ENCODE measurements around the gene PRPF38B.

Gene PRPF38B

DNA sequence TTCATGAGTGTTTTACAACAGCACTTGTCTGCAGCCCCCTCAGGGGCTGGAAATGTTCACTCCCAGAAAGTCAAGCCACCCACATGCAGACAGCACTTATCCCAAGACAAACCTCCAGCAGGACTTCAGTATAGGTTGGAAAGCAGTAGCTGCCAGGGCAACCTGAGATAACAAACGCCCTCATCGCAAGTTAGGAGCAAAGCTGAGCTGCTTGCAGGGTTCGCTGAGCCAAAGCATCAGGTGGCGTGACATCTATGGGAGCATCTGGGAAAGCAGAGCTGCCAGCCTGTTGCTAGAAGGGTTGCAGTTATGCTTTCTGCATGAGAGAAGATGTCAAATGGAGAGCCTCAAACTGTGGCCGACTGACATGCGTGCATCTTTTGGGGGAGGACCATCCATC is 50.1 kb downstream of the PRPF38B start:
- TF ChIP-seq, protein P1, sequence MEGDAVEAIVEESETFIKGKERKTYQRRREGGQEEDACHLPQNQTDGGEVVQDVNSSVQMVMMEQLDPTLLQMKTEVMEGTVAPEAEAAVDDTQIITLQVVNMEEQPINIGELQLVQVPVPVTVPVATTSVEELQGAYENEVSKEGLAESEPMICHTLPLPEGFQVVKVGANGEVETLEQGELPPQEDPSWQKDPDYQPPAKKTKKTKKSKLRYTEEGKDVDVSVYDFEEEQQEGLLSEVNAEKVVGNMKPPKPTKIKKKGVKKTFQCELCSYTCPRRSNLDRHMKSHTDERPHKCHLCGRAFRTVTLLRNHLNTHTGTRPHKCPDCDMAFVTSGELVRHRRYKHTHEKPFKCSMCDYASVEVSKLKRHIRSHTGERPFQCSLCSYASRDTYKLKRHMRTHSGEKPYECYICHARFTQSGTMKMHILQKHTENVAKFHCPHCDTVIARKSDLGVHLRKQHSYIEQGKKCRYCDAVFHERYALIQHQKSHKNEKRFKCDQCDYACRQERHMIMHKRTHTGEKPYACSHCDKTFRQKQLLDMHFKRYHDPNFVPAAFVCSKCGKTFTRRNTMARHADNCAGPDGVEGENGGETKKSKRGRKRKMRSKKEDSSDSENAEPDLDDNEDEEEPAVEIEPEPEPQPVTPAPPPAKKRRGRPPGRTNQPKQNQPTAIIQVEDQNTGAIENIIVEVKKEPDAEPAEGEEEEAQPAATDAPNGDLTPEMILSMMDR (IDR thresholded peaks at IDR 0.05; ENCODE audit: low read depth, low read length), result no peak
- TF ChIP-seq, protein P2, sequence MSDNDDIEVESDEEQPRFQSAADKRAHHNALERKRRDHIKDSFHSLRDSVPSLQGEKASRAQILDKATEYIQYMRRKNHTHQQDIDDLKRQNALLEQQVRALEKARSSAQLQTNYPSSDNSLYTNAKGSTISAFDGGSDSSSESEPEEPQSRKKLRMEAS (IDR thresholded peaks at IDR 0.05; ENCODE audit: low read depth, low read length), result no peak
- TF ChIP-seq MYC (IDR thresholded peaks at IDR 0.05; ENCODE audit: low read depth, low read length) (no peak), POLR2A (IDR thresholded peaks at IDR 0.05; ENCODE audit: extremely low read depth, insufficient read length) (no peak)
- no peak overlapping the region for H3K4me3 ChIP-seq (ENCODE audit: low read depth, low read length)
- no peak for DNase-seq (ENCODE audit: low read depth)

DNA sequence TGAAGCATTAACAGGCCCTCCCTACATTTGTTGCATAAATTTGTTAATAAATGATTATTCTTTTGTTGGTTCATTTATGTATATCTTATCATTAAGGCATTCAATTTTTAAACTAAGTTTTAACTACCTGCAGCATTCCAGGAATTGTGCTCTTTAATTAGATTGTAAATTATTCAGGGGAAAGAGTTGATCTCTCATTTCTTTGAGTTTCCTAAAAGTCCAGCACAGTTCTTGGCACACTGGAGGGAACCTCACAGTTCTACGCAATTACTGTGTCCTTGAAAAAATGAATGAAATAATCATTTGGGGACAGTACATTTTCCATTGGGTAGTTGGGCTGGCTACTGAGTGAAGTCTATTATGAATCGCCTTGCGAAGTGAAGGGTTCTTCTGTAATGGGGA is 53.9 kb downstream of the PRPF38B start:
- no peak for DNase-seq (ENCODE audit: low read depth)
- peak overlapping the region; percentile 13 for H3K4me3 ChIP-seq (ENCODE audit: low read depth, low read length)
- TF ChIP-seq, protein P1 (IDR thresholded peaks at IDR 0.05; ENCODE audit: low read depth, low read length), result no peak
- TF ChIP-seq MYC (IDR thresholded peaks at IDR 0.05; ENCODE audit: low read depth, low read length), result no peak
- TF ChIP-seq, protein P2 (IDR thresholded peaks at IDR 0.05; ENCODE audit: low read depth, low read length), result no peak
- TF ChIP-seq POLR2A (IDR thresholded peaks at IDR 0.05; ENCODE audit: extremely low read depth, insufficient read length), result no peak

DNA sequence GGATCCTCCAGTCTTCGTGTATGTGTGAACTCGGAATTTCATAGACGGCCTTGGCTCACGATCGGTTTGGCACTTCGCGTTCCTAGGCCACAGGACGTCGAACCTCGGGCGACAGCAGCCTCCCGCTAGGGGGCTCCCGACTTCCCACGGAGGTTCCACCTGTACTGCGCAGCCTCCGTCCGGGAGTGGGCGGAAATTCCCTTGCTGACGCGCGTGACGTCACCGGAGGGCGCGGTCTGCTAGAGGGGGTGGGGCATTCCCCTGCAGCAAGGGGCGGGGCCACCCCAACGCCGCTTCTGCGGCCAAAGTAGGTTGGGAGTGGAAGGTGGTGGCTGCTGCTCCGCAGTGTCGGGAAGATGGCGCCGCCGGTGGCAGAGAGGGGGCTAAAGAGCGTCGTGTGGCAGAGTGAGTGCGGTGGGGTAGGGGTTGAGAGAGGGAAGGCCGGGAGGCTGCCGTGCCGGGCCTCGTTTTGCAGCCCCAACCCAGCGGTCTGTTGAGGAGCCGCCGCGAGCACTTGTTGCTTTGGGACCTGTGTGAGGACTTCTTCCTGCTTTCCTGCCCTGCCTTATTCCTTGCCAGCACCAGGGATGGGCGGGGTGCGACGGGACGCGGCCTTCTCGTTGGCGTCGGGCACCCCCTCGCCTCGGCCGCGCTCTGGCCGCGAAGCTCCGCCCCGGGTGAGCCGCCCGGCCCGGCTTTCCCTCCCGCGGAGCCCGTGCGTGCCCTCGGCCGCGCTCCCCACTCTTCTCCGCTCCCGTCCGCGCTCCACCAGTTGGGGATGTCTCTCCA is 54.5 kb downstream of the PRPF38B start, which contains the start of gene STXBP3:
Gene STXBP3 (plus strand): TSS at position 293 of the 789 bp plus-strand sequence. CDS start 64 bp downstream, at position 357.
- peak; percentile 95 for TF ChIP-seq POLR2A (IDR thresholded peaks at IDR 0.05; ENCODE audit: extremely low read depth, insufficient read length)
- TF ChIP-seq, protein P2 (IDR thresholded peaks at IDR 0.05; ENCODE audit: low read depth, low read length), result peak; percentile 79
- TF ChIP-seq, protein P1 (IDR thresholded peaks at IDR 0.05; ENCODE audit: low read depth, low read length), result peak; percentile 84
- TF ChIP-seq MYC (IDR thresholded peaks at IDR 0.05; ENCODE audit: low read depth, low read length), result peak; percentile 69
- H3K4me3 ChIP-seq (ENCODE audit: low read depth, low read length), result peak within 1 kb of the TSS; percentile 82
- DNase-seq (ENCODE audit: low read depth), result peak; percentile 96

DNA sequence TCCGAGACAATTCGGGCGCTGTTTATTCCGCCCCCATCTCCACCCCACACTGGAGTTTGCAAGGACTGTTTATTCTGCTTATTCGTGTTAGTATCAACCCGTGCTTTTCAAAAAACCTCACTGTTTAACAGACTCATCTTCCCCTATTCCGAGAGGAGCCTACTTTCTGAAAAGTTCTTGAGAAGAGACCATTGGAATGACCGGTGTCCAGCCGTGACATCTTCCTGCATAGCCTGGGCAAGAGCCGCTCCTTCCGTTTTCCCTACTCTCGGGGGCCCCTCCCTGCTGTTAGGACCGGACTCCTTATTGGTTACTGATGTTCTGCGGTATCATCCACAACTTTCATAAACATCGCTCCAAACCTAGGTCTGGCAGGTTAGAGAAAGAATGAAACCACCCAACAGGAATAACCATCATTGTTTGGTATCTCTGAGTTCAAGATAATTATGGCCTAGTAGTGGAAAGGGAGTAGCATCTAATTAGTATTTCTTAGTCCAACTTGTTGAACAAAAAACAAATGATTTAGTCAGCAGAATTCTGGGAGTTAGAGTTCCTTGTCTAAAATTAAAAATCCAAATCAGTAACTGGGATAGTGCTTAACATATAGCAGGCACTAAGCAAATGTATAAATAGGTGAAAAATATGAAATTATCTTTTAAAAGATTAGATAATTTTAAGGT is 55.2 kb downstream of the PRPF38B start:
- TF ChIP-seq, protein P2 (IDR thresholded peaks at IDR 0.05; ENCODE audit: low read depth, low read length), result no peak
- TF ChIP-seq, protein P1 (IDR thresholded peaks at IDR 0.05; ENCODE audit: low read depth, low read length), result no peak
- peak; percentile 37 for TF ChIP-seq POLR2A (IDR thresholded peaks at IDR 0.05; ENCODE audit: extremely low read depth, insufficient read length)
- TF ChIP-seq MYC (IDR thresholded peaks at IDR 0.05; ENCODE audit: low read depth, low read length), result no peak
- peak overlapping the region; percentile 82 for H3K4me3 ChIP-seq (ENCODE audit: low read depth, low read length)
- DNase-seq (ENCODE audit: low read depth), result peak; percentile 82

DNA sequence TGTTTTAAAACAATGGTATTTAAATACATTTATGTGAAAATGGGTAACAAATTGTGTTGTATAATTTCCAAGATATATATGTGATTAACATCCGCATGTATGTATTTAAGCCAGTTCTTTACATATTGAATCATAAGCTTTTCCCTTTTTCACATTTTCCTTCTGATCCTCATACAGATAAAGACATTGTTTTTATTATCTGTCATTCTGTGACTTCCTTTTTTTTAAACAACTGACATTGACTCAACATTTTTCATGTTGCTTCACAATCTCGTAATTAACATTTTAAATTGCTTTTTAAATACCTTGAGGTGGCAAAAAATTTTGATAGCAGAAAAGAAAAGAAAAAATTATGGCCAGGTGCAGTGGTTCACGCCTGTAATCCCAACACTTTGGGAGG is 55.8 kb downstream of the PRPF38B start:
- DNase-seq (ENCODE audit: low read depth), result peak; percentile 30
- H3K4me3 ChIP-seq (ENCODE audit: low read depth, low read length), result peak overlapping the region; percentile 82
- TF ChIP-seq, protein P2 (IDR thresholded peaks at IDR 0.05; ENCODE audit: low read depth, low read length), result no peak
- TF ChIP-seq POLR2A (IDR thresholded peaks at IDR 0.05; ENCODE audit: extremely low read depth, insufficient read length), result no peak
- TF ChIP-seq, protein P1 (IDR thresholded peaks at IDR 0.05; ENCODE audit: low read depth, low read length), result no peak
- no peak for TF ChIP-seq MYC (IDR thresholded peaks at IDR 0.05; ENCODE audit: low read depth, low read length)
